ENCODE results near the gene SFN.
"Not testable (repeated sequence)": the region's sequence is repeated elsewhere in the genome, so short reads cannot be mapped to it uniquely, and the experiment has no call there.

Gene SFN

DNA sequence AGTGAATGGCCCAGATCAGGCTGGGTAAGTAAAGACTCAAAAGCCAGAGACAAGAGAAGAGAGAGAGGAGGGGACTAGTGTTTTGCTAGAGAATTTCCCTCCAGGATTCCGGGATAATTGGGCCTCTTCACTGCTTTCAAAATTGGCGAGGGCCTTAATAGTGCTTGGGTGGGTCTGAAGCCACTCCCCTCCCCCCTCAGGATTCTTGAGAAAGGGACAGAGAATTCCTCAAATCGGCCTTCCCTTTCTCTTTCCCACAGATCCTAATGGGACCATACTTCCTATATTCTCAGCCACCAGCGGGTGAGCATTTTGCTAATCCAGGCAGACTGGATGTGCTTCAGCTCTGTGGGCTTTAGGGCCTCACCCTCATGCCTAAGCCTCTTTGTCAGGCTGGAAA lies 11.9 kb downstream of the SFN start:
- no peak for DNase-seq

GRCh38 chr1:26877326-26877725 lies 14.4 kb downstream of the SFN start:
- DNase-seq = no peak

DNA sequence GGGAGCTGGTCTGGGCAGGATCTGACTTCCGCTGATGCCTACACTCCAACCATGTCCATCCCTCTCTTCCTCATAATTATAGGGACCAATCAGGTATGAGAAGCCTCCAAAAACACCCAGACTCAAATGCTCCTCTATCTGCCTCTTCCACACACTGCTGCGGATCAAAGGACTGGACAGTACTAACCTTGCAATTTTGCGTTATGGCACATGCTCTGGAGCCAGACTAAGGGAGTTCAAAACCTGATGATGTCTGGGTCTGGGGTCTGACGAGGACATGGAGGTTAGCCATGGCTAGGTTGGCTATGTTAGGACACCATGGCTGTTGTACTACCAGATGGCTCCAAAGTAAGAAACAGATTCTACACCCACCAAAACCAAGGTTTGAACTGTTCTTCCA lies 16.8 kb downstream of the SFN start:
- DNase-seq = no peak

GRCh38 chr1:26881611-26882010 lies 18.7 kb downstream of the SFN start:
- DNase-seq = not testable (repeated sequence)

DNA sequence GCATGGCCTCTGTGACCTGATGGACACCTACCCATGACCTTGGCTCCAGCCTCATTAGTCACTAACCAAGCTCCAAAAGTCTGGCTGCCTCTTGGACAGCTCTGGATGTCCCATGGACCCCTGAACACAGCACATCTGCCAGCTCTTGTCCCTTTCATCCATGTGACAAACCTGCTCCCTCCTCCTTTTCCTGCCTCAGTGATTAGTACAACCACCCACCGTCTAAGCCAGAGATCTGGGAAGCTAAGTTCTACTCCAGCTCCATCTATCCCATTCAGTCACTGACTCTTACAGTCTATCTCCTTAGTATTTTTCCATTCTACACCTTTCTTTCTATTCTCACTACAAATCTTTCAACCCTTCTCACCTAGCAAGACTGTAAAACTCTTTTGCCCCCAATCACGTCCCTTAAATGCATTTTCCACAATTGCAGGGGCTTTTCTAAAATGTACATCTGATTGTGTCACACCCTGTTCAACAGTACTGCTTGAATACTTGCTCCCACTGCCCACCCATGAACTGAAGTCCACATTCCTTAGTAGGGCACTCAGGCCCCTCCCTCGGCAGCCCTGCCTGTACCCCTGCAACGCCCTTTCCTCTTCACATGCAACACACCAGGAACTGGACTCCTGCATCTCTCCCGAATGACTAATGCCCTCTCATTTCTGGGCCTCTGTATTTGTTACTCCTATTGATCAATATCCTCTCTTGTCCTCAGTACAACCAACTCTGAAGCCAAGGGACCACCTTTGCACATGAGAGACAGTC lies 19.9 kb downstream of the SFN start:
- no peak for DNase-seq

GRCh38 chr1:26887125-26887524 lies 24.2 kb downstream of the SFN start:
- no peak for DNase-seq

GRCh38 chr1:26888231-26888630 lies 25.3 kb downstream of the SFN start:
- DNase-seq = no peak

DNA sequence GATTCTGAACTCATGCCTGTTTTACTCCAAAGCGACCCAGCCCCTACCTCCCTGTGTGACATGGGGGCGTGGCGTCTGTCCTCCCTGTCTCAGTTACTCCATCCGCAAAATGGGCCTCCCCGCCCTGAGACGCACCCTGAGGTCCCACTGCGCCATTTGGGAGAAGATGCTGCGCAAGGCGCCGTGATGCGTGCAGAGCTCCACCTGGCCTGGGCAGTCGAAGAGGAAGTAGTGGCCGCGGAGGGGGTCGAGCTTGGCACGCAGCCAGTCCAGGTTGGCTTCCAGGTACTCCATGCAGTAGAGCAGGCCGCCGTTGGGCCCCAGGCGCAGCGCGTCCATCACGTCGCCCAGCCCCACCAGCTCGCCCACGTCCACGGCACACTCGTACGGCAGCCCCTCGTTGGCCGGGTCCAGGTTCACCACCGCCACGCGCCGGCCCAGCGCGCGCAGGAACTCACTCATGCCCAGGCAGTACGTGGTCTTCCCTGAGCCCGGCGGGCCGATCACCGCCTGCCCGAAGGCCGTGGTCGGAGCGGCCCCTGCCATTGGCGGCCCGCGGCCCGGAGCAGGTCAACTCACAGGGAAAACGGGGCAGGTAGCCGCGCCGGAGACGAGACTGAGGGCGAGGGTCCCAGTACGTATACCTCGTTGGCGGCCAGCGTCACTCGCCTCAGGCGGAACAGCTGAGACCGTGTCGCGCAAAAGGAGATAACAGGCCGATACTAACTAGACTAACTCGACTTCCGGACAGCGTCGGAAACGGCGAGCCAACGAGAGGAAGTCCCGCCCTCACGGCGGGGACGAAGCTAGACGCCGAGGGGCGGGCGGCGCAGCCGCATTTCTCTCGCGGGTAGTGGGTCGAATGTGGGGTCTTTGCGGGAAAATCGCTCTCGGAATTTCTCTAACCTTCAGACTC lies 26.9 kb downstream of the SFN start, which contains the start of gene GPN2:
Gene GPN2, minus strand, starts transcription at position 733 of the 916 bp plus-strand sequence. Its CDS starts 187 bp downstream, at position 546.
- peak; percentile 73 for DNase-seq

DNA sequence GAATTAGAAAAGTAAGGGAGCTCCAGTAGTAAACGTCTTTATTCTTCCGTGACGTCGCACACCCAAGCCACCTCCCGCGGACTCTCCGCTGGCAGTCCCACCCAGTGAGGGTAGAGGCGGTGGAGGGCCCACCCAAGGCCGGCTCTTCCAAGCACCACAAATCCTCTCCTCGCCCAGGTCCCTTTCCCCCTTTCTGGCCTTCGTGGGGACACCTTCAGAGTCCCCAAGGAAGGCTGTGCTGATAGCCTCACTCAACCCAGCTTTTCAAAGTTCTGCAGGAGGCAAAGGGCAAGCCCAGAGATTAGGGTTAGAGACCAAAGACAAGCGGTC lies 27.5 kb downstream of the SFN start:
- DNase-seq = no peak

- no peak for DNase-seq
Measured at GRCh38 chr1:26894263-26894662, 31.3 kb downstream of the SFN start.

- DNase-seq = no peak
Measured at GRCh38 chr1:26897351-26897750, 34.4 kb downstream of the SFN start.

DNA sequence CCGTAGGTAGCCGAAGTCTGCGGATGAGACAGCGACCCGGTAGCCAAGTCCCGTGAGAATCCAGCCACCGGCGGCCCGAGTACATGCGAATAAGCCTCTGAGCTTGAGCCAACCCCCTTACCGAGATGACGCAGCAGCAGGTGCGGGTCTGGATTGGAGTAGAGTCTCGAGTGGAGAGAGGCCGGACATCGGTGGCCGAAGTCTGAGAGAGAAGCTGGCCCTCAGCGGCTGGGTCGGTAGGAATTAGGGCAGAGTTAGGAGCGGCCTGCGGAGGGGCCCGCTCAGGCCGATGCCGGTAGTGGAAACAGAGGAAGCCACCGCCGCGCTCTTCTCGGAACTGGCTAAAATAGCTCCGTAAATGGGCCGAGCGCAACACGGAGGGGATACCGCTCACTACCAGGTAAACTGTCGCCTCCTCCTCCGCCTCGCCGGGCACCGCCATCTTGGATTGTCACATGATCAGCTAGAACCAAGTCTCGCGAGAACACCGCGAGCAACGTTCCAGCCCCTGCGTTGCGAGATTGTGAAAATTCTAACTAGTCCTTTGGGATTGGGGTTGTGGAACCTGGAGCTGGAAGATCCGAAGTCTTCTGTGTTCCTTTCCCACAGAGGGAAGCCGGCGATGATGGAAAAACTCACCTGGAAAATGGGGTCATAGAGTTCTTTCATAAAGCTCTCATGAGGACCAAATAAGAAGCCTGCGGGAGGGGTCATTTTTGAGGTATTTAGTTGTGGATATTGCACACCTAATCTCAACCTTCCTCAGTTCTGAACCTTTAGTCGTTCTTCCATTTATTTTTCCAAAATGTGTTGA lies 37.3 kb downstream of the SFN start, which contains the start of gene GPATCH3:
Gene GPATCH3, minus strand, starts transcription at position 467 of the 814 bp plus-strand sequence. Its CDS starts 25 bp downstream, at position 442.
- DNase-seq = peak; percentile 83

GRCh38 chr1:26900815-26901511 lies 38.0 kb downstream of the SFN start:
- no peak for DNase-seq

- no peak for DNase-seq
Measured at GRCh38 chr1:26907071-26907917, 44.3 kb downstream of the SFN start.

DNA sequence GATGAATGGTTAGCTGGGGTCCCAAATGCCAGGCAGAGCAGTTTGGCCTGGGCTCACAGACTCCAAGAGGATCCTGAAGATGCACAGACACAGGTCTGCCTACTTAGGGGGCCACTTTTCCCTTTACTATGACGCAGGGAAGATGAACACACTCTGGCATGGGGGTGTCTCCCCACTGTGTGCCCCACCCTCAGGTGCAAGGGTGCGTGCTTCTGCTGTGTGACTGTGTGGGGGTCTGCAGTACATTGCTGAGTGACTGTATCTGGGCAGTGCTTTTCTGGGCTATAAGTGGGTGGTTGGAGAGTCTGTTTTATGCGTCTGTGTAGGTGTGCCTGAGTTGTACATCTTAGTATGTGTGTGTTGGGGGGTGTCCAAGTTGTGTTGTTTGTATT lies 47.0 kb downstream of the SFN start:
- DNase-seq = no peak

GRCh38 chr1:26910343-26911160 lies 47.6 kb downstream of the SFN start:
- no peak for DNase-seq

GRCh38 chr1:26911399-26912146 lies 48.6 kb downstream of the SFN start:
- no peak for DNase-seq

- DNase-seq = no peak
Measured at GRCh38 chr1:26912147-26912490, 49.2 kb downstream of the SFN start.

DNA sequence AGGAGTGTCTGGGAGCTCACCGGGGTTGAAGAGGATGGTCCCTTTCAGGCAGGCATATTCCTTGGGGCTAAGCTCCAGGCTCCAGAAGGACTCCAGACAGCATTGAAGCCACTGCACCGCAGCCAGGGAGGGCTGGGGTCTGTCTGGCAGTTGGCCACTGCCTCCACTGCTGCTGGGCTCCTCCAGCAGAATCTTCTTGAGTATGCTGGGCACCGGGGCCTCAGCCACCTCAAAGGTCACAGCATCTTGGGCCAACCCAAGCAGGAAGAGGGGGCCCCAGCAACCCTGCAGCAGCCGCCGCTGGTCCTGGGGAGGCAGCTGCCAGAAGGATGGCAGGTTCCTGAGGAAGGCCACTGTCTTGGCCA lies 50.4 kb downstream of the SFN start:
- no peak for DNase-seq

All from stimulated activated naive CD4-positive, alpha-beta T cell treated with Interleukin-2 at 50 U/mL for 16 hours (primary cell).